ENCODE data around the gene MGAT4A.

DNA sequence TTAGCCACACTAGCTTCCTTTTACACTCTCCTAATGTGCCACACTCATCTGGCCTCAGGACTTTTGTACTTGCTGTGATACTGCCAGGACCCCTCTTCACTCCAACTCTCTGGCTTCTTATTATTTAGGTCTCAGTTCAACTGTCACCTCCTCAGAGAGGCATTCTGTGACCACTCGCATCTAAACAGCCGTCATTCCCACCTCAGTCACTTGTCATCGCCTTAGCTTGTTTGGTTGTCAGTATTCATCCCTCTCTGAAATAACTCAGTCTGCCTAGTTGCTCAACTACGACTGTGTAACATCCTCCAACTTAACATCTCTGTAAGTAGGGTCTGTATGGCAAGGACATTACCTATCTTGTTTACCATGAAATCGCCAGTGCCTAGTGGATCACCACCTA, 27.2 kb downstream of the MGAT4A start:
- TF ChIP-seq EP300 (IDR thresholded peaks at IDR 0.05; ENCODE audit: borderline replicate concordance) (no peak), CEBPB (IDR thresholded peaks at IDR 0.05) (no peak), RAD21 (IDR thresholded peaks at IDR 0.05; ENCODE audit: low read depth) (no peak), TCF12 (IDR thresholded peaks at IDR 0.05; ENCODE audit: low read depth) (no peak), YY1 (IDR thresholded peaks at IDR 0.05; ENCODE audit: low read depth) (no peak), EGR1 (IDR thresholded peaks at IDR 0.05) (no peak), TEAD4 (IDR thresholded peaks at IDR 0.05) (no peak), FOXM1 (IDR thresholded peaks at IDR 0.05; ENCODE audit: borderline replicate concordance, low read depth) (no peak), TAF1 (IDR thresholded peaks at IDR 0.05; ENCODE audit: low read depth) (no peak), CREB1 (IDR thresholded peaks at IDR 0.05; ENCODE audit: low read depth) (no peak), NFIC (IDR thresholded peaks at IDR 0.05) (no peak)
- TF ChIP-seq, protein P1, sequence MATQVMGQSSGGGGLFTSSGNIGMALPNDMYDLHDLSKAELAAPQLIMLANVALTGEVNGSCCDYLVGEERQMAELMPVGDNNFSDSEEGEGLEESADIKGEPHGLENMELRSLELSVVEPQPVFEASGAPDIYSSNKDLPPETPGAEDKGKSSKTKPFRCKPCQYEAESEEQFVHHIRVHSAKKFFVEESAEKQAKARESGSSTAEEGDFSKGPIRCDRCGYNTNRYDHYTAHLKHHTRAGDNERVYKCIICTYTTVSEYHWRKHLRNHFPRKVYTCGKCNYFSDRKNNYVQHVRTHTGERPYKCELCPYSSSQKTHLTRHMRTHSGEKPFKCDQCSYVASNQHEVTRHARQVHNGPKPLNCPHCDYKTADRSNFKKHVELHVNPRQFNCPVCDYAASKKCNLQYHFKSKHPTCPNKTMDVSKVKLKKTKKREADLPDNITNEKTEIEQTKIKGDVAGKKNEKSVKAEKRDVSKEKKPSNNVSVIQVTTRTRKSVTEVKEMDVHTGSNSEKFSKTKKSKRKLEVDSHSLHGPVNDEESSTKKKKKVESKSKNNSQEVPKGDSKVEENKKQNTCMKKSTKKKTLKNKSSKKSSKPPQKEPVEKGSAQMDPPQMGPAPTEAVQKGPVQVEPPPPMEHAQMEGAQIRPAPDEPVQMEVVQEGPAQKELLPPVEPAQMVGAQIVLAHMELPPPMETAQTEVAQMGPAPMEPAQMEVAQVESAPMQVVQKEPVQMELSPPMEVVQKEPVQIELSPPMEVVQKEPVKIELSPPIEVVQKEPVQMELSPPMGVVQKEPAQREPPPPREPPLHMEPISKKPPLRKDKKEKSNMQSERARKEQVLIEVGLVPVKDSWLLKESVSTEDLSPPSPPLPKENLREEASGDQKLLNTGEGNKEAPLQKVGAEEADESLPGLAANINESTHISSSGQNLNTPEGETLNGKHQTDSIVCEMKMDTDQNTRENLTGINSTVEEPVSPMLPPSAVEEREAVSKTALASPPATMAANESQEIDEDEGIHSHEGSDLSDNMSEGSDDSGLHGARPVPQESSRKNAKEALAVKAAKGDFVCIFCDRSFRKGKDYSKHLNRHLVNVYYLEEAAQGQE (IDR thresholded peaks at IDR 0.05; ENCODE audit: low read depth): no peak
- TF ChIP-seq, protein P2, sequence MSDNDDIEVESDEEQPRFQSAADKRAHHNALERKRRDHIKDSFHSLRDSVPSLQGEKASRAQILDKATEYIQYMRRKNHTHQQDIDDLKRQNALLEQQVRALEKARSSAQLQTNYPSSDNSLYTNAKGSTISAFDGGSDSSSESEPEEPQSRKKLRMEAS (IDR thresholded peaks at IDR 0.05): no peak
- TF ChIP-seq, protein P3, sequence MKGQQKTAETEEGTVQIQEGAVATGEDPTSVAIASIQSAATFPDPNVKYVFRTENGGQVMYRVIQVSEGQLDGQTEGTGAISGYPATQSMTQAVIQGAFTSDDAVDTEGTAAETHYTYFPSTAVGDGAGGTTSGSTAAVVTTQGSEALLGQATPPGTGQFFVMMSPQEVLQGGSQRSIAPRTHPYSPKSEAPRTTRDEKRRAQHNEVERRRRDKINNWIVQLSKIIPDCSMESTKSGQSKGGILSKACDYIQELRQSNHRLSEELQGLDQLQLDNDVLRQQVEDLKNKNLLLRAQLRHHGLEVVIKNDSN (IDR thresholded peaks at IDR 0.05): no peak
